MV-4-11 (cell line): Measurements from ENCODE around the gene NALCN.

Source experiments
- DNase-seq: peaks from one replicate; lab custom pipeline; 2025; lab: John Stamatoyannopoulos, UW

Gene NALCN

DNA sequence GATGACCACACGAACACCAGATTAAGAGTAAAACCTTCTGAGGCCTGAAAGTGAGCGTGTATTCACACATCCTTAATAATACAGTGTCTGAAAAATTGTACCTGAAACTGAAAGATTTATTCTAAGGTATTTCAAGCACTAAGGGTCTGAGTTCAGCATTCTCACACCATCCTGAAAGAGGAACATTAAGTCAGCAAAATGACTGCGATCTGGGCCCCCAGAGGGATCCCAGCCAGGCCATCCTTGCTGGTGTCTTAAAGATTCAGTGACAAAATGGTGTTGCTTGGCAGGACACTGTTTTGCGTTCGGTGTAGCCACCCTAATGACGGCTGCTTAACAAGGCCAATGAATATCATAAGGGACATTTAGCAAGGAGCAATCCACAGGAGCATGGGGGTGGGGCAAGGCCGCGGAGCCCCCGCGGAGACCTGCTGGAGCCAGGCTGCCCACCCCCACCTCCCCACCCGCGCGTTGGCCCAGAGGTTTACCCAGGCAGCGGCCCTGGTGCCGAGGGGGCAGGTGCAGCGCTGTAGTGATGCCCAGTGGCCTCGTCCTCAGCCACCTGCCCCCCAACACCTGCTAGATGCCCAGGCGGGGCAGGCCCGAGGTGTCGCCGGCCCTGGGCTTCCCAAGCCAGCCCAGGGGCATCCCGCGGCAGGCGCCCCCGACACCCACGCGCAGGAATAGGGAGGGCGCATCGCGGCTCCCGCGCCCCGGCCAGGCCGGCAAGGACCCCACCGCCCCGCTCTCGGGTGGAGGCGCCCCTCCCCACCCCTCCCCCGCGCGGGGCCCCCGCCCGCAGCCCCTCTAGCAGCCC lies 742 bp downstream of the NALCN start:
- no peak for DNase-seq

DNA sequence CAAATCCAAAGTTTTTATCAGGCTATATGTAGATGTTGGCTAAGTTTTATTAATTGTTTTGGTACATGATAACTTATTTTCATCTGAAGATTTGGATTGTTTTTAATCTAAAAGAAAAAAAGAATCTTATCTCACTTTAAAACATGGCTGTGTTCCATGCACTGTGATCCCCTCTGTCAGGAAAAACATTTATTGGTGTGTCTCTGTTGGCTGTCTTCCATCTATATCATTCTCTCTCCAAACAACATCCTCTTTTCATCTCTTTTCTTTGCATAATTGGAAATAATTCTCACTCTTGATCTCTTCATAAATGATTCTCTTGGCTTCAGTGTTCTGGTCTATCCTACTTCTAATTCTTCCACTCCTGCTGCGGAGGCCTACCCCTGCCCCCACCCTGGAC lies 4.2 kb downstream of the NALCN start:
- DNase-seq = no peak

DNA sequence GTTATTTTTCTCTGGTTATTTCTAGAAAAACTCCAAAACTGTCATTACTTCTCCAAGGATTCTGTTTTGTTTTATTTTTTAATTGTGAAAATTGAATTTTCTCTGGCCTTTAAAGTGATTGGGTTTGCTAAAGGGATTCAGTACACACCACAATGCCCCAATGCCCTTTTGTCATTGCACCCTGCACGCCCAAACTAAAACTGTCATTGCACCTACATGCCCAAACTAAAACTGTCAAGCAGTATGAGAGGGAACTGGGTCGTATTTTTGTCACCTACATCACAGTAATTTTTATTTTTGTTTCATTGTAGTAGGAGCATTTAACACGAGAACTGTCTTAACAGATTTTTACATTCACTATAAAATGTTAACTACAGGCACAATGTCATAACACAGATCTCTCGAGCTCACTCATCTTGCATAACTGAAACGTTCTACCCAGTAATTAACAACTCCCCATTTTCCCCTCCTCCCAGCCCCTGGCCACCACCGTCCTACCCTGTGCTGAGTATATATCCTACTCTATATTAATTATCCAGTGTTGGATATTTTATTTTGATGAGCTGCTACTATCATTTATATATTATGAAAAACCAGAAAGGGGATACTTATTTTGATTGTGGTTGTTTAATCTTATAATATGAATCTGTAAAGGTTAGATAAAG lies 7.2 kb downstream of the NALCN start:
- no peak for DNase-seq

DNA sequence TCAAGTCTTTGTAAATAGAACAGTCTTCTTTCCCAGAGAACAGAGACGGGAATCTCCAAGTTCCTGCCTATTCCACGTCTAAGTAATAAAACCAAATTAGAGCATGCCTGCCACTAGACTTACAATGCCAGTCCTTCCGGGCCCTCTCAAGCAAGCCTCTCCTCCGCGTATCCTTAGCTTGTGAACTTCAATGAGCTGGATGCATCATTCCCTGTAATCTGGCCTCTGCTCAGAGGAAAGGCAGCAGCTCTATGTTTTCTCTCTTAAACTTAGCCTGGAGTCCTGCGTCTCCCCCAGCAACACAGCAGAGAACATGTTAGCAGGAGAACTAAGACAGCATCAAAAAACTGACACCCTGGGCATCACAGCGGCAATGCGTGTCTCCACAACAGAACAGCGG lies 8.2 kb downstream of the NALCN start:
- no peak for DNase-seq

DNA sequence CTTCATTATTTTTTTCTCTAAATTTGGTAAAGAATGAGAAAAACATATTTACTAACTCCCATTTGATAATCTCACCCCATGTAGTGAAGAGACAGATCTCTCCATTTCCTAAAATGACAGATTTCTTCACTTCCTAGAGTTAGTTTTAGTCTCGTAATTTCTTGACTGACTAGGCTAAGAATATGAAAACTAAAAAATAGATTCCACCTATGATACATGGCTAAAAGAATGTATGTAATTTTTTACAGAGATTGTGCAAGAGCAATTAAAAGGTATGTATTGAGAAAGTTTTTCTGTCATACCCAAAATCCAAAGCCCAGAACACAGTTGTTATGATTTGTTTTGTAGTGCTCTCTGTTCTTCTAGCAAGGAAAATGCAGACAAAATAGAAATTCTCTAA lies 9.5 kb downstream of the NALCN start:
- no peak for DNase-seq

DNA sequence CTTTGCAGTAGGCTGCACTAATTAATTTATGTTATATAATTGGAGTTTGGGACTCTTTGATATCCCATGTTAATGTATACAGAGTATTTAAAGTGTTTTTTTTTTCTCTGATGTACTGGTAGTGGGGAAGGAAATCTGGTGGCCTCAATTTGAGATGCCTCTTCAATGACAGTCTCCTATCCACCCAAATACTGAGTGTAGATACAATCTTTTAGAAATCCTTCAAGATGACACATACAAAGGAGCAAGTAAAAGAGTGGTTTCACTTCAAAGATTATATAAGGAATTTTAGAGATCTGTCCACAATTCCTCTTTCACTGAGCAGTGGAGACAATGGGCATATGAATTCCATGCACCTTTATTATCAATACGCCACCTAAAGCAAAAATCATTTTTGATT lies 15.1 kb downstream of the NALCN start:
- no peak for DNase-seq

DNA sequence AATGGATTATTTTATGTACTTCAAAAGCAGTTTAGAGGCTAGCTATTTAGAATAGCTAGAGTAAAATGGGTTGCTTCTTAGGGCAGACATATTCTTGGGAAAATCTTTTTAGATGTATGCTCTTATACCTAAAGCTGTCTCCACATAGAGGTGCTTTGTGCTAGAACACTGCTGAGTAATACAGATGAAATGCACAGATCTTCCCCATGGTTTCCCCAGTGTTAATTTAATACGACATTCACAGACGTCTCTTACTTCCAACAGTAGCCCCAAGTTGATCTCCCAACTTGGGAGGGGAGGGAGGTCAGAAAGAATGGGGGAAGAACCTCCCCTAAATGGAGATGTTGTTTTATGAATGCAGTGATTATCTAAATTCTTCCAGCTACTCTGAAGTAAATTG lies 16.9 kb downstream of the NALCN start:
- DNase-seq = no peak

DNA sequence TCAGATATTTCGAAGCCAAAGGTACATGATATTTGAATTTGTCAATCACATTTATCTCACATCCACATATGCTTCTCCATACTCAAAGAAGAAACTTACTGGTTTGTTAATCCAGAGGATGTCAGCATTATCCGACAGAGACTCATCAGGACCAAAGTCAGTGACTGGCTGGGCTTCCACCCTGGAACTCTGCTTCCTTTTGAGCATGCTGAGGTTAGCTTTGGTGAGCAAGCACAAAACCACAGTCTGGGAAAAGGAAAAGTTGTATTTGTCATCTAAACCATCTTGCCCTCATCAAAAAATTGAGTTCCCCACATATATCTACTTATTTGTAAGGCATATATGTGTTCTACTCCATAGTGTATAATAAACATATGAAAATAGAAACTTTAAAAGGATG lies 17.4 kb downstream of the NALCN start:
- DNase-seq = no peak

DNA sequence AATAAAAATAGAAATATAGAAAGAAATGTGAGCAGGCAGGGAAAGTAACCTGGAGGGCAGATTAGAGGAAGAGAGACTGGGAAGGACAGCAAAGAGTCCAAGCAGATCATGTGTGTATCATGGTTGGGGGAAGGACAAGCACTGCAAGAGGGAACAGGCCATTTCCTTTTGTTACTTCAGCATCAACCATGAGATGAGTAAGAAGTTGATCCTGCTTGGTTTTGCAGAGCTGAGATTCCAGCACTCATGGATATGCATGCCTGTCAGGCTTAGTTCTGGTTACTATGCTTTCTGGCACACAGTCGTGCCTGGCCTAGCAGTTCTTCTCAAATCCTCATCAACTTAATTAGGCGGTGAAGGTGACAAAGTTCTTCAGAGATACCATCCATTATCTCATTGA lies 18.1 kb downstream of the NALCN start:
- DNase-seq = no peak

DNA sequence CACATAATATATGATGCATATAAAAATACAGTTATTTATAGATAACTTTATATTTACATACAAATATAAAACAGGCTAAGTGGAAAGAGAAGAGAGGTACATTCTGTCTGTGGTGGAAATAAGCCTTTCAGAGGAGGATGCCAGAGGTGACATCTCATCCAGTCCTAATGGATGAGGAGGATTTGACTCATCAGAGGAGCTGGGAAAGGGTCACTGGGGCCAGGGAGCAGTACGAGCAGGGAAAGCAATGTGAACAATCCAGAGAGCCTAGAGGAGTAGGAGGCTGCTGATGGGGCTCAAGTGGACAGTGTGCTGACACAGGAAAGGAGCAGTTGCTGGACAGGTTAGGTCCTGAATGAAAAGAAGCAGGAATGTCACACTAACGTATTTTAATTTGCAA lies 18.6 kb downstream of the NALCN start:
- no peak for DNase-seq

DNA sequence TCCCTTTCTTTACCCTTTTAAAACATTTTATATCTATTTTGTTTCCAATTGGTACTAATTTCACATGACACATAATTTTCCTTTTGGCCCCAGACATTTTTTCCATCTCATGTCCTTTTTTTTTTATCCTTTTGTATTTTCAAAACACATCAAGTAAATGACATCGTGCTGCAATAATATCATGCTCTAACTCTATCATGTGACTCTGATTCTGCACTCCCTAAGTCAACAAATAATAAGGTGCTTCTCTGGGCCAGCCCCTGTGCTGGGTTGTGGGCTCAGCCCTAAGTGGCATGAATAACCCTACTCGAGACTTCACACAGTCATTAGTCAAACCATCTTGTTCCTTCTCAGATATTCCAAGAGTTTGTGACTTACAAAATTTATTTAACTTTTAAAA lies 21.7 kb downstream of the NALCN start:
- no peak for DNase-seq

DNA sequence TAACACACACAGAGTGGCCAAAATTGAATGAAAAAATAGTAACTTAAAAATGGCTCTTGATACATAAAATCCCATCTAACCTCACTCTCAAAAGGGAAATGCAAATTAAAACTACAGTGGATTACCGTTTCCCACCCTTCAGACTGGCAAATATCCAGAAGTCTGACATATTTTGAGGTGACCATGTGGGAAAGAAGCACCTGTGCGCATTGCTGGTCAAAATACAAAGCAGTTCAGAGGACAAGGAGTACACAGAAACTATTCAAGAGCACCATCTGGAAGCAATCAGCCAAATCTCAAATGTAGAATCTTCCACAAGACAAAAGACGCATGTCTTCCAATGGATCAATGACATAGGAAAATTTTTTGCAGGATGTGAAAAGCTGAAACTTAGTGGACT lies 23.2 kb downstream of the NALCN start:
- DNase-seq = no peak

DNA sequence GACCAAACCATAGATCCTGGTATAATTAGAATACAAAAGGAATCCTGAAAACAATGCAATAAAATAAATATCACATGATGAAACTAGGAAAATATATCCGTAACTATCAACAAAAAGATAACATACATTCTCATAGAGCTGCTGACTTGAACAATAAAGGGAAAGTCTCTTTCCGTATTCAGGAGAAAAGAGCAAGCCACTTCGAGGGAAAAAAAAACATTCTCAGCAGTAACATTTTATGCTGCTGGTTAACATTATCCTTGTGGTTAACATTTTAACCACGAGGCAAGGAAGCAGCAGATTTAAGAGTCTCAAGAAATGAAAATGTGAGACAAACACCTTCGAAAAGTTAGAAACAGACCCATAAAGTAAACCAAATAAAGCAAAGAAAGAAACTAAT lies 25.8 kb downstream of the NALCN start:
- DNase-seq = no peak

DNA sequence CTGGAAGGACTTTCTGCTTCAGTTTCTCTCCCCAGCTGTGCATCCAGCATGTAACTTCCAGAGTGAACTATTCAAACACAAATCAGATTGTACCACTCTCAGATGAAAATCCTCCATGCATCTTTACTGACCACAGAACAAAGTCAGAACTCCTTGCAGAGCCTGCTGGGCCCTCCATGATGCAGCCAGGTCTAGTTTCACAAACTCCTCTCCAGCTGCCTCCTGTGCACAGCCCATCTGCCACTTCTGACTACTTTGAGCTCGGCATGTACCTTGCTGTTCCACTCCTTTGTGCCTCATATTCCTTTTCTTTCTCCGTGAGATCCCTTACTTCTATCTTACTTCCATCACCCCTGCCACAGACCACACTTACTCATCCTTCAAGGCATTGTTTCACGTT lies 31.4 kb downstream of the NALCN start:
- DNase-seq = no peak

DNA sequence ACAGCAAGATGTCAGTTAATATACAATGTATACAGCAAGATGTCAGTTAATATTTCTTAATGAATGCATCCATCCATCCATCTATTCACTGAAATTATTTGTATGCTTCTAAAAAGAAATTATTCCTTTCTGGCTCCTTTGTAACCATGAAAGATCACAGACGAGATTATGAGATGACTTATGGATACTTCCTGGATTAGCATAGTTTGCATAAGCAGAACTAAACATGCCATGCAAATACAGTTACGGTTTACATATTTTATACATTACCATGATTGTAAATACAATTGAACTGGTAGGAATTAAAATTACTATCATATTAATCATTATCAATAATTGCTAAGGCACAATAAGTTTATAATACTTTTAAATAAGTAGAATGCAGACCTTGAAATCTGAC lies 32.7 kb downstream of the NALCN start:
- no peak for DNase-seq

DNA sequence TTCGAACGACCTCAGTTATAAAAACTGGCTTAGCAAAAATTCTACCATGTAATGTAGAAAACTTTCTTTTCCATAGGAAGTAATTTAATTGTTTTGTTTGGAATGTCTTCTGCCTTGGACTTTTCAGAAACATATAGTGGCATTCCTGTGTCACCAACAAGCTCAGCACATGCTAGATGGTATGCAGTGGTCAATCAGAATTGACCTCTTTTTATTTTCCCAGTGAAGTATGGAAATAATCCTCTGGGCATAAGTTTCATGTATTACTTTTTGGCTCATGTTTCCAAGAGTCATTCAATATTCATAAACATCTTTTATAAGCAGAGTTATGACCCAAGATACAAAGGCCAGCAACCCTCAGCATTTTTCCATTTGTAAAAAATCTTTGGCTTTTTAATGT lies 33.6 kb downstream of the NALCN start:
- no peak for DNase-seq

DNA sequence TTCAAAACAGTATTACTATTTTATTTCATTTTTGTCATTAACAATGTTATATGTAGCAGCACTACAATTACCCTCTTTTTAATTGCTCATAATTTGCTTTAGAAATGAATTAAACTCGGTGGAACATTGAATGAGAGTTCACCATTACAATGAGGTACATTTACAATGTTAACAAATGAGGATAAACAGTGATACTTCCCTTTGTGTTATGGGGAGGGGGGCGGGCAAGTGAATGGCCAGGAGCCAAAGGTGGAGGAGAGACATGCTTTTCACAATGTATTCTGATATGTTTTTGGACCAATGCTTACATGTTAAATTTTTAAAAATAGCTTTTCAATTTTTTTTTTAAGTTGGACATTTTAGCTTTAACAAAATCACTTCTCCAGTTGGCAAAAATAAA lies 34.2 kb downstream of the NALCN start:
- DNase-seq = no peak

DNA sequence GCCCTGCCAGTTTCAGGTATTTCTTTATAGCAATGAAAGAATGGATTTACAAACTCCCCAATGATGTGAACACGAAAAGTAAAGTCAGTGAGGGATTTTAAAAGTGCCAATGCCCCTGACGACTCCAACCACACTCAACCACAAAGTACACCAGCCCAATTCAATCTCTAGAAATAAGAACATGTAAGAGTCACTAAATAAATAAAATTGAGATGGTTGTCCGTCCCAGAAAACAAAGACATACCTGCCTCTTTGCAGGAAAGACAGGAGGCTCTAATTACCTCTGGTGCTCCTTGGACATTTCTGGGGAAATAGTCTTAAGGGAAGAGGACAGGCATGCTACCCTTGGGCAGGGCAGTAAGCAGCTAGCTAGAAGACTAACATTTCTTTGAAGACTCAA lies 55.8 kb downstream of the NALCN start:
- no peak for DNase-seq

DNA sequence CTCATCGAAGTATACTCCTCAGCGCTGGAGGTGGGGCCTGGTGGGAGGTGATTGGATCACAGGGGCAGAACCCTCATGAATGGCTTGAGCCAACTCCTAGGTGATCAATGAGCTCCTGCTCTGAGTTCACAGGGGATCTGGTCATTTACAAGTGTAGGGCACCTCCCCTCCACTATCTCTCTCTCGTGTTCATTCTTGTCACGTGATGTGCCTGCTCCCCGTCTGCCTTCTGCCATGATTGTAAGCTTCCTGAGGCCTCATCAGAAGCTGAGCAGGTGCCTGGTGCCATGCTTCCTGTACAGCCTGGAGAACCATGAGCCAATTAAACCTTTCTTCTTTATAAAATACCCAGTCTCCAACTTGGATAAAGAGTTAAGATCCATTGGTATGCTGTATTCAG lies 61.4 kb downstream of the NALCN start:
- DNase-seq = no peak

DNA sequence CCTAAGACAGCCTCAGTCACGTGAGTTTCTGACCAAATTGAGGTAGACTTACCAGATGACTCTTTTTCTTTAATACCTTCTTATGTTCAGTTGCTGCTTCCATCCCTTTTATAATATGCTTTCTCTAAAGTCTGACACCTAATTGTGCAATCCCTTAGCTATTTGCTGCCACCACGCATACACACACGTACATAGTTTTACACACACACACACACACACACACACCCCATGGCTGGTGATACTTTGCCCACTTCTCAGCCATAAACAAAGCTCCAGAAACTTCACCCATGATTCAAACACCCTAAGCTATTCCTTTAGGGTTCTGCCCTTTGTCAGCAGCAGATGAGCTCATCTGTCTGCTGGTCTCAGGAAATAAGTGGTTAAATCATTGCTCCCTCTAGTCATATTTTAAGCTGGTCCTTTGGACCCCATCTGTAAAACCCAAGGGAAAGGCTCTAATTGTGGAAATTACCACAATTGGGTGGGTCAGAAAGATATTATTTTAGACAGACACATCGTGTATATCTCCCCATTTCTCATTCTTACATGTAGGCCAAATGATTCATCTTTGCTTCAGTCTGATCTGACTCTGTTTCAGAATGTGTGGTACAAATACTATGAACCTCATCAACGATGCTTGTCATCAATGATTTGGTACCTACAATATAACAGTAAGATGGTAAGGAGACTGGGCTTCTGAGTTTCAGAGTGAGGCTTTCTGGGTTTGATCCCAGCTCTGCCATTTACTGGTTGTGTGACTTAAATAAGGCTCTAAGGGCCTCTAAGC lies 69.2 kb downstream of the NALCN start:
- no peak for DNase-seq

DNA sequence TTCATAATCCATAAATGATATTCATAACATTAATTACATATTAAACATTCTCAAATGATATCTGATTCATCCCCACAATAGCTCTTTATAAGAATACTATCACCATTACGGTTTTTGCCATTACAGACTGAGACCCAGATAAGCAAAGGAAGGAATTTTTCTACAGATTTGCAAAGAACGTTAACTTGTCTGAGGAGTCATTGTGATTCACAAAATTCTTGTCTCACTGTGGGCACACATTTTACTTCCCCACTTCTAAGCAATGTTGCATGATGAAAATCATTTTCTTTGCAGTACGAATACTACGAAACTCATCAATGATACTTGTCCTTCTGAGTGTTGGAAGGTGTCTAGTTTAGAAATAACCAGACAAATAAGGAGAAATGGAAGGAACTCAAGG lies 70.1 kb downstream of the NALCN start:
- no peak for DNase-seq

DNA sequence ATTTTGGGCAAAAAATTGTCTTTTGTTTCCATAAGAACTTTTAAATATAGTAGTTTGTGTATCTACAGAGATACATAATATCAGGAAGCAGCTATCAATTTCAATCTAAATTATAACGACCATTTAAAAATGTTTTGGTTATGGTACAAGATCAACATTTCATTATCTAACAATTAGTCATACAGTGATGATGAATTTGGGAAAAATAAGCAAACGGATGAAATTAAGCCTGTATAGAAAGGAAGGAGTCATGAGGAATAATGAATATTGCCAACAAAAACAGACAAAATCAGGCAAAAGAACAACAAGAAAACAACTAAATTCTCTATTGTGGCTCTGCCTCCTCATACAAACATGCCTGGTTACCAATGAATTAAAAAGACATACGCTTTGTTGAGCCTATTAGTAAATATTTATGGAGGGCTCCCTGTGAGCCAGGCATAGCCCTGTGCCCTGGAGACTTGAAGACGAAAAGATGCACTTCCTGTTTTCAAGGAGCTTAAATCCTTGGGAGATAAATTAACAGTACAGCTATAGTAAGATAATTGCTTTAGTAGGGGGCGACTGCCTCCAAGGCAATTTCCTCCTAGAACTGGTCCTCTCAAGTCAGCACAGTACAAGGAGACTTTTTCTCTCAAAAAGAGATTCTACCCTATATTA lies 73.0 kb downstream of the NALCN start:
- no peak for DNase-seq

DNA sequence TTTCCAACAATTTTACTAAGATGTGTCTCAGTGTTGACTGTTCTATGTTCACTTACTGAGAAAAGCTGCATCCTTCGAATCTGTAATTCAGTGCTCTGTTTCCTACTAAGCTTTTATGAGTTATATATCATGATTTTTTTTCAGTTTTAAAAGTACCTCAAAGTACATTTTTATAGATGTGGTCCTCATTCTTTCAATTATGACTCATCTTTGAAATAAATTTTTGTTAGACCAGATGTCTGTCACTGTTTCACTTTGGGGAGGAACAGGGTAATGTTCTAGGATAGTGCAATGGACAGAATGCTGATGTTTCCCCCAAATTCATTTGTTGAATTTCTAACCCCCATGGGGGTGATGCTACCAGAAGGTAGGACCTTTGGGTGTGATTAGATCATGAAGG lies 74.8 kb downstream of the NALCN start:
- no peak for DNase-seq
